ENCODE results near the gene GNL2.
A peak's percentile ranks its signal among the peaks of the same experiment; 100 is the strongest.
"Not testable (repeated sequence)": the region's sequence is repeated elsewhere in the genome, so short reads cannot be mapped to it uniquely, and the experiment has no call there.

Gene GNL2

GRCh38 chr1:37544530-37544929 is 51.2 kb downstream of the GNL2 start:
- DNase-seq, result no peak
- H3K9ac ChIP-seq (ENCODE audit: low read length), result no peak overlapping the region
- no peaks in the 10 kb centered on the region for H3K9me3 ChIP-seq (ENCODE audit: control insufficient read depth, low read length)
- H3K14ac ChIP-seq (ENCODE audit: low read length in 2 of 2), result no peak overlapping the region
- no peak overlapping the region for H3K4ac ChIP-seq (ENCODE audit: low read depth in 1 of 2, low read length in 2 of 2)
- 97% methylated on average over 21 of the region's 21 CpGs for WGBS
- H4K91ac ChIP-seq (ENCODE audit: low read length), result peak overlapping the region; percentile 53
- H3K4me2 ChIP-seq (ENCODE audit: low read length, poor library complexity, severe bottlenecking), result no peak overlapping the region
- H3K79me1 ChIP-seq (replicated peaks; ENCODE audit: low read length, poor library complexity, severe bottlenecking), result peaks cover 36% of the 10 kb centered on the region
- no peaks in the 10 kb centered on the region for H3K27me3 ChIP-seq (ENCODE audit: control insufficient read depth in 1 of 2, insufficient read depth in 1 of 2, low read length in 2 of 2)
- no peak overlapping the region for H3K23ac ChIP-seq (ENCODE audit: low read length in 2 of 2)
- H2BK120ac ChIP-seq (ENCODE audit: low read depth, low read length), result no peak overlapping the region
- H3K18ac ChIP-seq (ENCODE audit: low read depth in 1 of 2, low read length in 2 of 2), result no peak overlapping the region
- H2AK5ac ChIP-seq (ENCODE audit: low read length, severe bottlenecking), result no peak overlapping the region
- no peak overlapping the region for H2AFZ ChIP-seq (ENCODE audit: low read depth, low read length)
- no peak overlapping the region for H3K27ac ChIP-seq (ENCODE audit: low read length, poor library complexity, severe bottlenecking)
- no peak overlapping the region for H3K4me3 ChIP-seq (ENCODE audit: insufficient read depth in 1 of 2, low read depth in 1 of 2, low read length in 2 of 2)
- H3K36me3 ChIP-seq (ENCODE audit: control insufficient read depth in 1 of 2, insufficient read depth in 2 of 2, low read depth in 1 of 2, low read length in 2 of 2), result peaks cover 47 to 71% of the 10 kb centered on the region in 2 experiments
- H4K8ac ChIP-seq (ENCODE audit: low read length), result no peak overlapping the region
- no peak overlapping the region for H2BK15ac ChIP-seq (ENCODE audit: low read depth, poor library complexity, severe bottlenecking)
- no peak overlapping the region for H2BK12ac ChIP-seq (ENCODE audit: low read length in 2 of 2)
- H2BK5ac ChIP-seq (ENCODE audit: low read depth, low read length, poor library complexity, severe bottlenecking), result no peak overlapping the region
- H3K4me1 ChIP-seq (ENCODE audit: control insufficient read depth, insufficient read depth, low read depth, low read length), result peaks cover 2% of the 10 kb centered on the region

DNA sequence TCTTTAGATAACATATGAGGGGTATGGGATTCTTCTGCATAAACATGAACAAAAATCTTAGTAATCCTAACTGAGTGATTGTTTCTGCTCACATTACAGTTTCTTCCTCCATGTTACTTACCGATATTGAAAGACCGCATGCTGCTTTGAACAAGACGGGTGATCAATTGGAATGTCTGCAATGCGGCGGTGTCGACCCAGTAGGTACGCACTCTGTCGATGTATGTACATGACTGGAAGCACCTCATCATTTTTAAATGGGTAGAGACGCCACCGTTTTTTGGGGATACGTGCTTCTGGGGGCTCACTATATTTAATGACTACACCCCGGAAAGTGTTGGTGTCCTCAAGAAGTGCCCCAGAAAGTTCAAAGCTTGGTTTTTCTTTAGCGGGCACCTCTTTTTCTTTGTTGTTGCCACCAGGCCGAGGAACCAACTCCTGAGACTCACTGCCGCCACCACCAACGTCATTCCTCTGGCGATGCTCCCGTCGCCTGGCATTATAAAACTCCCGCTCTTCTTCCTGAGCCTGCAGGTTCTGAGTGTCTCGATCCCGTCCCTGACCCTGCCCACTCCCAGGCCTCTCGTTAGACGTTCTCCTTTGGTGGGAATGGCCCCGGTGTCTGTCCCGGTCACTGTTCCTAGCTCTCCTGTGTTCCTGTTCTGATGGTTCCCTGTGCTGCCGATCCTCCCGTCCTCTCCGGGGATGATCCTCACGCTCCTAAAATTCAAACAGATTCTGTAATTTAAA is 55.5 kb downstream of the GNL2 start:
- no peak overlapping the region for H3K9ac ChIP-seq (ENCODE audit: low read length)
- peak overlapping the region; percentile 8 for H2BK120ac ChIP-seq (ENCODE audit: low read depth, low read length)
- no peak overlapping the region for H3K4ac ChIP-seq (ENCODE audit: low read depth in 1 of 2, low read length in 2 of 2)
- H3K14ac ChIP-seq (ENCODE audit: low read length in 2 of 2), result no peak overlapping the region
- H4K8ac ChIP-seq (ENCODE audit: low read length), result no peak overlapping the region
- no peak overlapping the region for H4K91ac ChIP-seq (ENCODE audit: low read length)
- H3K36me3 ChIP-seq (ENCODE audit: control insufficient read depth in 1 of 2, insufficient read depth in 2 of 2, low read depth in 1 of 2, low read length in 2 of 2), result peaks cover 42 to 81% of the 10 kb centered on the region in 2 experiments
- no peaks in the 10 kb centered on the region for H3K4me1 ChIP-seq (ENCODE audit: control insufficient read depth, insufficient read depth, low read depth, low read length)
- H3K9me3 ChIP-seq (ENCODE audit: control insufficient read depth, low read length), result no peaks in the 10 kb centered on the region
- no peaks in the 10 kb centered on the region for H3K27me3 ChIP-seq (ENCODE audit: control insufficient read depth in 1 of 2, insufficient read depth in 1 of 2, low read length in 2 of 2)
- H2BK5ac ChIP-seq (ENCODE audit: low read depth, low read length, poor library complexity, severe bottlenecking), result no peak overlapping the region
- 98% methylated on average over 30 of the region's 30 CpGs for WGBS
- H2AFZ ChIP-seq (ENCODE audit: low read depth, low read length), result no peak overlapping the region
- H3K79me1 ChIP-seq (replicated peaks; ENCODE audit: low read length, poor library complexity, severe bottlenecking), result peaks cover 26% of the 10 kb centered on the region
- DNase-seq, result no peak
- no peak overlapping the region for H3K4me3 ChIP-seq (ENCODE audit: insufficient read depth in 1 of 2, low read depth in 1 of 2, low read length in 2 of 2)
- H3K27ac ChIP-seq (ENCODE audit: low read length, poor library complexity, severe bottlenecking), result no peak overlapping the region
- H3K23ac ChIP-seq (ENCODE audit: low read length in 2 of 2), result no peak overlapping the region
- no peak overlapping the region for H2BK12ac ChIP-seq (ENCODE audit: low read length in 2 of 2)
- no peak overlapping the region for H2AK5ac ChIP-seq (ENCODE audit: low read length, severe bottlenecking)
- H3K18ac ChIP-seq (ENCODE audit: low read depth in 1 of 2, low read length in 2 of 2), result no peak overlapping the region
- H2BK15ac ChIP-seq (ENCODE audit: low read depth, poor library complexity, severe bottlenecking), result no peak overlapping the region
- no peak overlapping the region for H3K4me2 ChIP-seq (ENCODE audit: low read length, poor library complexity, severe bottlenecking)

- not testable (repeated sequence) for H3K4me1 ChIP-seq (ENCODE audit: control insufficient read depth, insufficient read depth, low read depth, low read length); H2AFZ ChIP-seq (ENCODE audit: low read depth, low read length); H2BK5ac ChIP-seq (ENCODE audit: low read depth, low read length, poor library complexity, severe bottlenecking); H3K27ac ChIP-seq (ENCODE audit: low read length, poor library complexity, severe bottlenecking); H3K9ac ChIP-seq (ENCODE audit: low read length); H3K4me2 ChIP-seq (ENCODE audit: low read length, poor library complexity, severe bottlenecking); DNase-seq; H3K9me3 ChIP-seq (ENCODE audit: control insufficient read depth, low read length); H3K14ac ChIP-seq (ENCODE audit: low read length in 2 of 2); H3K18ac ChIP-seq (ENCODE audit: low read depth in 1 of 2, low read length in 2 of 2); H2BK12ac ChIP-seq (ENCODE audit: low read length in 2 of 2); H4K91ac ChIP-seq (ENCODE audit: low read length); H2BK15ac ChIP-seq (ENCODE audit: low read depth, poor library complexity, severe bottlenecking); H3K23ac ChIP-seq (ENCODE audit: low read length in 2 of 2); H3K4ac ChIP-seq (ENCODE audit: low read depth in 1 of 2, low read length in 2 of 2); H2BK120ac ChIP-seq (ENCODE audit: low read depth, low read length); H2AK5ac ChIP-seq (ENCODE audit: low read length, severe bottlenecking); H4K8ac ChIP-seq (ENCODE audit: low read length); H3K27me3 ChIP-seq (ENCODE audit: control insufficient read depth in 1 of 2, insufficient read depth in 1 of 2, low read length in 2 of 2); H3K4me3 ChIP-seq (ENCODE audit: insufficient read depth in 1 of 2, low read depth in 1 of 2, low read length in 2 of 2)
- Histone ChIP-seq H3K36me3 (ENCODE audit: control insufficient read depth in 1 of 2, insufficient read depth in 2 of 2, low read depth in 1 of 2, low read length in 2 of 2) (peaks cover 32 to 72% of the 10 kb centered on the region in 2 experiments), H3K79me1 (replicated peaks; ENCODE audit: low read length, poor library complexity, severe bottlenecking) (peaks cover 18% of the 10 kb centered on the region)
- 98% methylated on average over 10 of the region's 10 CpGs for WGBS
Observed at GRCh38 chr1:37539154-37539553, 56.6 kb downstream of the GNL2 start.

DNA sequence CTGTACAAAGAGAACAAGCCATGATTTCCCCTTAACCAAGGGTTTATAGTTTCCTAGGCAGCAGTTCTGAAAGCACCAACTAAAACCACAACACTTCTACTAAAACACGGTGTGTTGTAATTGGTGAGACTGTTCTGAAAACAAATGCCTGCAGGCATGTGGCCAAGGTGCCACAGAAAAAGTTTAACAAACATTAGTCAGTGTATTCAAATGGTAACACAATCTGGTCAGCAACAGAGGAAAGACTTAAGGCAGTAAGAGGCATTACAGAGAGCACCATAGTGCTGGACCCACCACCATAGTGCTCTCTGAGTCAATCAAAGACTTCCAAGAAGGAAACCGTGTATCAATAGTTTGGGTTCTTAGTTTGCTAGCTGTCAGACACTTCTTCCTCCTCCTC is 58.4 kb downstream of the GNL2 start:
- Histone ChIP-seq H3K9me3 (ENCODE audit: control insufficient read depth, low read length) (no peaks in the 10 kb centered on the region), H3K79me1 (replicated peaks; ENCODE audit: low read length, poor library complexity, severe bottlenecking) (peaks cover 12% of the 10 kb centered on the region), H3K4ac (ENCODE audit: low read depth in 1 of 2, low read length in 2 of 2) (no peak overlapping the region), H3K27ac (ENCODE audit: low read length, poor library complexity, severe bottlenecking) (no peak overlapping the region), H3K4me1 (ENCODE audit: control insufficient read depth, insufficient read depth, low read depth, low read length) (no peaks in the 10 kb centered on the region), H2BK12ac (ENCODE audit: low read length in 2 of 2) (no peak overlapping the region), H3K14ac (ENCODE audit: low read length in 2 of 2) (no peak overlapping the region), H3K27me3 (ENCODE audit: control insufficient read depth in 1 of 2, insufficient read depth in 1 of 2, low read length in 2 of 2) (no peaks in the 10 kb centered on the region), H3K36me3 (ENCODE audit: control insufficient read depth in 1 of 2, insufficient read depth in 2 of 2, low read depth in 1 of 2, low read length in 2 of 2) (peaks cover 22 to 66% of the 10 kb centered on the region in 2 experiments), H2BK5ac (ENCODE audit: low read depth, low read length, poor library complexity, severe bottlenecking) (no peak overlapping the region), H2BK120ac (ENCODE audit: low read depth, low read length) (no peak overlapping the region), H2BK15ac (ENCODE audit: low read depth, poor library complexity, severe bottlenecking) (no peak overlapping the region), H2AFZ (ENCODE audit: low read depth, low read length) (no peak overlapping the region), H4K91ac (ENCODE audit: low read length) (no peak overlapping the region), H2AK5ac (ENCODE audit: low read length, severe bottlenecking) (no peak overlapping the region), H3K9ac (ENCODE audit: low read length) (peak overlapping the region; percentile 12), H3K18ac (ENCODE audit: low read depth in 1 of 2, low read length in 2 of 2) (no peak overlapping the region), H3K4me3 (ENCODE audit: insufficient read depth in 1 of 2, low read depth in 1 of 2, low read length in 2 of 2) (no peak overlapping the region), H3K4me2 (ENCODE audit: low read length, poor library complexity, severe bottlenecking) (no peak overlapping the region), H4K8ac (ENCODE audit: low read length) (no peak overlapping the region), H3K23ac (ENCODE audit: low read length in 2 of 2) (no peak overlapping the region)
- WGBS, result 100% methylated on average over 1 of the region's 2 CpGs
- peak; percentile 72 for DNase-seq
